K562 (cell line): Measurements from ENCODE around the gene POMT2. TPM values are rescaled to one million over a fixed set of nuclear protein-coding genes. Genes with fewer than 3 reads are reported as not detected.

Experiments
- ATAC-seq: fragments of 200-7000 bp; cut with Tn5 transposase; 3 replicates; pipeline ENCODE4 v1.9.1; 2020; ENCODE audit warnings: moderate library complexity
- BruUV-seq: library from RNA; stranded (reverse); fragments of 400-500 nt; replicated peaks from 2 replicates; lab custom pipeline; 2021; lab: Mats Ljungman, UMichigan
- CTCF ChIA-PET: fragments of 300-600 bp; formaldehyde crosslinking; extraction: SDS; loops from one replicate; lab custom pipeline; 2021; ENCODE audit warnings: low intra/inter-chr PET ratio; lab: Yijun Ruan, JAX
- POLR2A ChIA-PET: fragments of 300-600, 350-650 bp; sonication (Branson Sonifier 250); formaldehyde crosslinking; extraction: SDS; loops from one replicate; lab custom pipeline; 2021; ENCODE audit warnings: antibody characterized with exemption, inconsistent platforms; lab: Yijun Ruan, JAX
- DNase-seq, 4 experiments: peaks; one replicate each; pipeline versions ENCODE4 v3.0.0 to v3.0.0-alpha.2; 2011 to 2018; ENCODE audit warnings: low spot score in 3 of 4, mixed read lengths in 3 of 4; ENCODE audit errors: extremely low read depth in 1 of 4
- FAIRE-seq: peaks from 2 replicates; lab custom pipeline; 2011; peaks lifted over from hg19 to GRCh38; lab: Jason Lieb, UNC
- H2AFZ ChIP-seq: 2 replicates; pipeline ENCODE4 v1.6.0; 2011; ENCODE audit warnings: low read depth, low read length, control low read depth, inconsistent platforms
- H3K27ac ChIP-seq: fragments of 200-600 bp; 3 replicates; pipeline ENCODE4 v1.8.0; 2011; ENCODE audit warnings: low read depth, mild to moderate bottlenecking, control low read depth, inconsistent platforms, low read length, moderate library complexity, mixed read lengths; ENCODE audit errors: extremely low read depth
- H3K27me3 ChIP-seq, 2 experiments: fragments of 300-600 bp in 1 of 2; 2 replicates in 1 of 2; 3 replicates in 1 of 2; pipeline versions ENCODE4 v1.6.0 to v1.8.0; 2011; ENCODE audit warnings: inconsistent platforms in 2 of 2, low read length in 2 of 2, mild to moderate bottlenecking in 1 of 2, mixed read lengths in 1 of 2, moderate library complexity in 1 of 2; ENCODE audit not compliant: control insufficient read depth in 2 of 2, insufficient read depth in 2 of 2
- H3K36me3 ChIP-seq: fragments of 300-600 bp; 3 replicates; pipeline ENCODE4 v1.8.0; 2011; ENCODE audit warnings: mild to moderate bottlenecking, low read length, inconsistent platforms; ENCODE audit not compliant: control insufficient read depth, insufficient read depth
- H3K4me1 ChIP-seq, 2 experiments: fragments of 200-600 bp in 1 of 2; replicated peaks in 1 of 2; 2 replicates in 1 of 2; 3 replicates in 1 of 2; pipeline versions ENCODE4 v1.5.1 to v1.8.0; 2011; ENCODE audit warnings: inconsistent platforms in 2 of 2, low read length in 2 of 2, mild to moderate bottlenecking in 1 of 2, mixed read lengths in 1 of 2, moderate library complexity in 1 of 2; ENCODE audit not compliant: control insufficient read depth in 2 of 2, insufficient read depth in 2 of 2
- H3K4me2 ChIP-seq: 2 replicates; pipeline ENCODE4 v1.6.1; 2011; ENCODE audit warnings: low read length, control low read depth, inconsistent platforms, mixed read lengths; ENCODE audit not compliant: insufficient read depth
- H3K4me3 ChIP-seq: fragments of 200-600 bp; sonication (generic), shearing (Covaris generic); 2 replicates; pipeline ENCODE4 v1.5.1; 2016; ENCODE audit warnings: control low read depth, inconsistent platforms
- H3K79me2 ChIP-seq: fragments of 200-600 bp; 3 replicates; pipeline ENCODE4 v1.8.0; 2011; ENCODE audit warnings: low read length, inconsistent platforms; ENCODE audit not compliant: control insufficient read depth, insufficient read depth
- H3K9ac ChIP-seq, 2 experiments: 2 replicates each; pipeline versions ENCODE4 v1.6.0 to v1.6.1; 2011; ENCODE audit warnings: low read depth in 2 of 2, low read length in 2 of 2, control low read depth in 1 of 2, inconsistent platforms in 1 of 2, mild to moderate bottlenecking in 1 of 2, mixed read lengths in 1 of 2; ENCODE audit not compliant: insufficient read depth in 1 of 2
- H3K9me1 ChIP-seq: one replicate; pipeline ENCODE4 v1.6.0; 2011; ENCODE audit warnings: inconsistent platforms, mild to moderate bottlenecking, low read length, moderate library complexity; ENCODE audit not compliant: control insufficient read depth, insufficient read depth
- H3K9me3 ChIP-seq: replicated peaks from 2 replicates; pipeline ENCODE4 v1.5.1; 2011; ENCODE audit warnings: low read depth, low read length, inconsistent platforms; ENCODE audit not compliant: control insufficient read depth, insufficient read depth
- H4K20me1 ChIP-seq: replicated peaks from 2 replicates; pipeline ENCODE4 v1.6.1; 2011; ENCODE audit warnings: low read length, inconsistent platforms, mixed read lengths; ENCODE audit not compliant: control insufficient read depth, insufficient read depth
- BRD9 ChIP-seq: fragments of 450-650 bp; IDR thresholded peaks from 2 replicates; pipeline ENCODE4 v1.6.1; 2018; ENCODE audit warnings: low read depth; ENCODE audit not compliant: partially characterized antibody
- FOXP4 ChIP-seq: sonication (generic); formaldehyde crosslinking; IDR thresholded peaks from 2 replicates; pipeline ENCODE4 v1.8.0; 2022; ENCODE audit warnings: mild to moderate bottlenecking, missing genetic modification reagents, borderline replicate concordance
- JUN ChIP-seq, 2 experiments: sonication (generic) in 1 of 2; formaldehyde crosslinking in 1 of 2; IDR thresholded peaks; 2 replicates each; pipeline versions ENCODE4 v1.6.1 to v1.8.0; 2012 to 2022; ENCODE audit warnings: borderline replicate concordance in 2 of 2, mild to moderate bottlenecking in 2 of 2, improper control_type of control experiment in 1 of 2, low read depth in 1 of 2, low read length in 1 of 2, missing genetic modification reagents in 1 of 2
- PHF21A ChIP-seq: fragments of 450-650 bp; IDR thresholded peaks from 2 replicates; pipeline ENCODE4 v1.6.1; 2017; ENCODE audit warnings: low read depth, borderline replicate concordance
- RBM22 ChIP-seq: fragments of 200-400 bp; formaldehyde crosslinking; IDR thresholded peaks from 2 replicates; pipeline ENCODE4 v1.6.1; 2018; ENCODE audit warnings: low read length, low read depth; ENCODE audit not compliant: poor library complexity, severe bottlenecking
- RCOR1 ChIP-seq, 2 experiments: IDR thresholded peaks; 2 replicates each; pipeline ENCODE4 v1.6.1; 2012; ENCODE audit warnings: low read depth in 2 of 2, low read length in 2 of 2, borderline replicate concordance in 1 of 2, improper control_type of control experiment in 1 of 2
- TARDBP ChIP-seq: fragments of 450-650 bp; IDR thresholded peaks from 2 replicates; pipeline ENCODE4 v1.6.1; 2016
- ZNF830 ChIP-seq: fragments of 250-450 bp; sonication (Bioruptor Pico); IDR thresholded peaks from 2 replicates; pipeline ENCODE4 v1.5.0; 2021; ENCODE audit warnings: mild to moderate bottlenecking
- ZSCAN29 ChIP-seq: fragments of 450-650 bp; IDR thresholded peaks from 2 replicates; pipeline ENCODE4 v1.6.1; 2017
- WGBS: fragments of 100-300 bp; shearing (Covaris generic); methylation state at CpG from one replicate; pipeline ENCODE4 v1.1.6; 2016; ENCODE audit warnings: low coverage, mixed read lengths; ENCODE audit not compliant: insufficient coverage; ENCODE audit errors: missing lambda C conversion rate; 5-methylcytosine and 5-hydroxymethylcytosine counted together
- in situ Hi-C: fragments of 300-500 bp; cut with MboI; formaldehyde crosslinking; loops from 4 replicates; pipeline ENCODE4 v1.15.0; 2018; ENCODE audit warnings: inconsistent platforms, mixed read lengths
- intact Hi-C: fragments of 100-400 bp; cut with micrococcal nuclease; formaldehyde crosslinking; loops from 2 replicates; pipeline ENCODE4 v1.14.2; 2022
- polyA plus RNA-seq, 8 experiments: library from polyadenylated mRNA; depleted of rRNA in 4 of 8; stranded (reverse) in 5 of 8; unstranded in 3 of 8; fragments of >200 nt; fragmentation: Nextera tagmentation in 2 of 8; fragmentation: Illumina TruSeq in 1 of 8; extraction: Ambion mirVana in 2 of 8; extraction: Trizol in 1 of 8; gene quantifications; 2 replicates each; pipeline versions ENCODE4 v1.2.1 to v1.2.3, GENCODE V29; 2011 to 2014; ENCODE audit warnings: inconsistent platforms in 1 of 8, missing spikeins in 1 of 8
- total RNA-seq, 7 experiments: library from RNA; depleted of rRNA in 6 of 7; stranded (reverse); fragments of >200 nt in 6 of 7; fragmentation: Illumina TruSeq in 2 of 7; extraction: Trizol in 2 of 7; gene quantifications; 2 replicates each; pipeline versions ENCODE4 v1.2.1 to v1.2.3, GENCODE V29; 2011 to 2021; ENCODE audit warnings: low replicate concordance in 1 of 7

Gene POMT2
- total and polyA plus RNA-seq, 9 of the 15 experiments (the other 6 are each of a cell fraction or from before 2014, with no cell fraction given): 0.39 to 16.6 (median 7.8) TPM

DNA sequence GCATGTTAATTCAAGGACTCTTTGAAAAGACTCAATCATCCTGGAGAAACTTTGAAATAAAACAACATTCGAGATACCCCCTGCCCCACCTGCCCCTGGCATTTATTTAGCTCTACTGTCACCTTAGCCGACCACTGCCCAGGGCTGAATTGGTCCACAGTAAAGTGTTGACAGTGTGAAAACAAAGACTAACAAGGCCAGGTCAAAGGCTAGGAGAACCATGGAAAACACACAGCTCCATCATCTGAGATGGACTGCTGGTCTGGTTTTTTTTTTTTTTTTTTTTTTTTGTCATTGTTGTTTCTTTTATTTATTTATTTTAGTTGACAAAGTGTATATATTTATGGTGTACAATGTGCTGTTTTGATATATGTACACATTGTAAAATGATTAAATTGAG, 25.8 kb upstream of the POMT2 start:
- Histone ChIP-seq H3K9ac (no peak overlapping the region), H3K4me1 (peaks cover 0 to 13% of the 10 kb centered on the region in 2 experiments; a peak in 3 of 5 replicates), H3K9me3 (no peaks in the 10 kb centered on the region), H3K4me3 (no peak overlapping the region), H3K27me3 (no peaks in the 10 kb centered on the region)
- CTCF ChIA-PET: no interaction called here
- BruUV-seq: no TSS peak
- no peak for ATAC-seq
- FAIRE-seq: no peak
- intact Hi-C loops: no loop called here
- no peak for TF ChIP-seq PHF21A
- TF ChIP-seq JUN (IDR thresholded peaks at IDR 0.05; ENCODE audit: borderline replicate concordance, low read depth, low read length): no peak
- no peak for TF ChIP-seq JUN (CRISPR knock-in tag; IDR thresholded peaks at IDR 0.05; ENCODE audit: borderline replicate concordance)
- no peak for TF ChIP-seq TARDBP
- TF ChIP-seq ZSCAN29: no peak
- no peak for TF ChIP-seq RCOR1 (IDR thresholded peaks at IDR 0.05; ENCODE audit: borderline replicate concordance in 1 of 2, low read depth in 2 of 2, low read length in 2 of 2)
- no peak for TF ChIP-seq ZNF830 (CRISPR knock-in tag)
- no peak for TF ChIP-seq FOXP4 (CRISPR knock-in tag)
- TF ChIP-seq RBM22: no peak
- TF ChIP-seq BRD9: no peak
- TF ChIP-seq, all 486 proteins: peak for 0
- Histone ChIP-seq H3K36me3 (peaks cover 22% of the 10 kb centered on the region; the same call in 2 of the 3 replicates), H3K4me2 (no peak overlapping the region), H4K20me1 (no peaks in the 10 kb centered on the region), H2AFZ (no peak overlapping the region), H3K9me1 (no peaks in the 10 kb centered on the region), H3K79me2 (no peaks in the 10 kb centered on the region), H3K27ac (no peak overlapping the region)
- POLR2A ChIA-PET: no interaction called here
- WGBS: 62% methylated on average over 2 of the region's 2 CpGs
- DNase-seq: no peak
- in situ Hi-C loops: no loop called here
